ENCODE data around the gene SETX.

SETX gene

DNA sequence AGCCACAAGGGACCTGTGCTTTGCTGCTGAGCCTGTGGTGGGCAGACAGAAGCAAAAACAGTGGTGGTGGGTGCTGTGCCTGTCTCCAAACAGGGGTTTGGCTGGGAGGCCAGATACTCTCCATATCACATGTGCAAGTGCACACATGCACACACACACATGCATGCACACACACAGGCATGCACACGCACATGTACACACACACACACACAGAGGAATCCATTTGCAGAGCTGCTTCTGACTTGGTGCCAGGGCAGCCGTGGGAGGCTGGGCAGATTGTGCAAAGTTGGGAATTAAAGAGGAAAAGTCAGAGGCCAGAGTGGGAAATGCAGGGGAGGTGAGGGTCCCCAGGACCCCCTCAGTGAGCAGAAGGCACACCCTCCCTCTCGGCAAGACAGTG lies 121.6 kb downstream of the SETX start:
- H3K27me3 ChIP-seq (ENCODE audit: insufficient read depth, low read length), result peaks cover 3% of the 10 kb centered on the region; the same call in 1 of the 2 replicates
- no peak overlapping the region for H3K9ac ChIP-seq (ENCODE audit: low read length)
- no peaks in the 10 kb centered on the region for H3K9me2 ChIP-seq (ENCODE audit: low read depth, low read length)
- TF ChIP-seq EZH2 (IDR thresholded peaks at IDR 0.05; ENCODE audit: borderline replicate concordance, low read length), result no peak
- H3K79me2 ChIP-seq (ENCODE audit: insufficient read depth, low read length), result no peaks in the 10 kb centered on the region
- H3K4me2 ChIP-seq (ENCODE audit: low read length), result no peak overlapping the region
- H3K27ac ChIP-seq (ENCODE audit: low read depth, low read length, poor library complexity, severe bottlenecking), result no peak overlapping the region
- H2AFZ ChIP-seq (ENCODE audit: low read length), result no peak overlapping the region
- H3F3A ChIP-seq (ENCODE audit: insufficient read depth, low read length), result no peaks in the 10 kb centered on the region
- no peak overlapping the region for H3K4me3 ChIP-seq (ENCODE audit: low read depth, low read length, poor library complexity, severe bottlenecking)
- H3K9me3 ChIP-seq (ENCODE audit: low read length), result no peaks in the 10 kb centered on the region
- no peaks in the 10 kb centered on the region for H3K4me1 ChIP-seq (ENCODE audit: insufficient read depth, low read length, severe bottlenecking)
- H3K36me3 ChIP-seq (ENCODE audit: insufficient read depth, low read length), result no peaks in the 10 kb centered on the region
- H4K20me1 ChIP-seq (ENCODE audit: insufficient read depth, low read length), result no peaks in the 10 kb centered on the region

DNA sequence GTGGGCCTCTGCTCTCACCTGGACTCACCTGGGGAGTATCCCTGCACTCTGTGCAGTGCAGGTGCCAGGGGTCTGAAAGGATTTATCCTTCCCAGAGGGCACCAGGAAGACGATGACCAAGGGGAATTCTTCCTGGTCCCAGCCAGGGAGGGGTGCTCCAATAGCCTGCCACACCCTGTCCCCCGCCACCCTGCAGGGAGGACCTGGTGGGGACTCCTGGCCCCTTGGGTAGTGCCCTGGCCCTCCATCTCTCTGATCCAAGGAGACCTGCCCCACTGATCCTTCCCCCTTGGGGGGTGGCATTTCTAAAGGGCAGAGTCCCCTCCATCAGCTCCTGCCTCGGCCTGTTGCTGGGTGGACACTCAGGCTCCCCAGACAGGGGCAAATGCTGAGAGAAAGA lies 122.3 kb downstream of the SETX start:
- Histone ChIP-seq H4K20me1 (ENCODE audit: insufficient read depth, low read length) (no peaks in the 10 kb centered on the region), H3K9me2 (ENCODE audit: low read depth, low read length) (no peaks in the 10 kb centered on the region), H3K4me3 (ENCODE audit: low read depth, low read length, poor library complexity, severe bottlenecking) (no peak overlapping the region), H3F3A (ENCODE audit: insufficient read depth, low read length) (no peaks in the 10 kb centered on the region), H3K4me2 (ENCODE audit: low read length) (no peak overlapping the region), H3K4me1 (ENCODE audit: insufficient read depth, low read length, severe bottlenecking) (no peaks in the 10 kb centered on the region), H3K36me3 (ENCODE audit: insufficient read depth, low read length) (no peaks in the 10 kb centered on the region), H3K79me2 (ENCODE audit: insufficient read depth, low read length) (no peaks in the 10 kb centered on the region), H2AFZ (ENCODE audit: low read length) (no peak overlapping the region), H3K27ac (ENCODE audit: low read depth, low read length, poor library complexity, severe bottlenecking) (no peak overlapping the region), H3K9ac (ENCODE audit: low read length) (no peak overlapping the region), H3K27me3 (ENCODE audit: insufficient read depth, low read length) (peaks cover 3% of the 10 kb centered on the region; the same call in 1 of the 2 replicates), H3K9me3 (ENCODE audit: low read length) (no peaks in the 10 kb centered on the region)
- no peak for TF ChIP-seq EZH2 (IDR thresholded peaks at IDR 0.05; ENCODE audit: borderline replicate concordance, low read length)
- TF ChIP-seq, protein P1, sequence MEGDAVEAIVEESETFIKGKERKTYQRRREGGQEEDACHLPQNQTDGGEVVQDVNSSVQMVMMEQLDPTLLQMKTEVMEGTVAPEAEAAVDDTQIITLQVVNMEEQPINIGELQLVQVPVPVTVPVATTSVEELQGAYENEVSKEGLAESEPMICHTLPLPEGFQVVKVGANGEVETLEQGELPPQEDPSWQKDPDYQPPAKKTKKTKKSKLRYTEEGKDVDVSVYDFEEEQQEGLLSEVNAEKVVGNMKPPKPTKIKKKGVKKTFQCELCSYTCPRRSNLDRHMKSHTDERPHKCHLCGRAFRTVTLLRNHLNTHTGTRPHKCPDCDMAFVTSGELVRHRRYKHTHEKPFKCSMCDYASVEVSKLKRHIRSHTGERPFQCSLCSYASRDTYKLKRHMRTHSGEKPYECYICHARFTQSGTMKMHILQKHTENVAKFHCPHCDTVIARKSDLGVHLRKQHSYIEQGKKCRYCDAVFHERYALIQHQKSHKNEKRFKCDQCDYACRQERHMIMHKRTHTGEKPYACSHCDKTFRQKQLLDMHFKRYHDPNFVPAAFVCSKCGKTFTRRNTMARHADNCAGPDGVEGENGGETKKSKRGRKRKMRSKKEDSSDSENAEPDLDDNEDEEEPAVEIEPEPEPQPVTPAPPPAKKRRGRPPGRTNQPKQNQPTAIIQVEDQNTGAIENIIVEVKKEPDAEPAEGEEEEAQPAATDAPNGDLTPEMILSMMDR (IDR thresholded peaks at IDR 0.05; ENCODE audit: low read length), result no peak

DNA sequence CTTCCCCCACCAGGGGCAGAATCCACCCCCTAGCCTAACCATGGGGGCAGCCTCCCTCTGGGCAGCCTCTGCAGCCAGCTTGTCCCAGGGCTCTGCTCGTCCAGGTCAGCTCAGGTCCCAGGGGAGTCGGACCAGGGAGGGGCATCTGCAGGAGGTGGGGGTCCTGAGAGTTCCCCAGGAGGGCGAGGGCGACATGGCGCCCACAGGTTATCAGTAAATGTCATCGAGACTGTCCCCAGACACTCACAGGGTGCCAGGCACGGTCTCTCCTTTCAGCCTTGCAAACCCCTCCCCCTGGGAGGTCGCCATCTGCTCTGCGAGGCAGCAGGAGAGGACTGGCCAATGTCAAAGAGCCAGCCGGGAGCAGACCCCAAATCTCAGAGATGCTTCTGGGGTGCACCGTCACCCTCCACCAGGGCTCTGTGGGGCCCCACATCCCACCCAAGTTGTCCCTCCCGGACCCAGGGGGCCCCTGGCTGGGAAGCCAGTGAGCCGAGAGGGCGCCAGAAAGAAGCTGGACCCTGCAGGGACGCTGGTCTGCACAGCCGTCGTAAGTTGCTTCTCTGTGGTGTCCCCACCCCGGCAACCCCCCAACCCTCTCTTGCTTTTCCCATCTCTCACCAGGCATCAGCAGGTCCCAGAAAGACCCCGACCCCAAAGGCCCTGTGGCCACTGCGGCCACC lies 123.6 kb downstream of the SETX start:
- Histone ChIP-seq H3K9ac (ENCODE audit: low read length) (no peak overlapping the region), H2AFZ (ENCODE audit: low read length) (no peak overlapping the region), H3K27ac (ENCODE audit: low read depth, low read length, poor library complexity, severe bottlenecking) (no peak overlapping the region), H3K4me2 (ENCODE audit: low read length) (no peak overlapping the region), H3K79me2 (ENCODE audit: insufficient read depth, low read length) (no peaks in the 10 kb centered on the region), H3K4me3 (ENCODE audit: low read depth, low read length, poor library complexity, severe bottlenecking) (no peak overlapping the region), H3K27me3 (ENCODE audit: insufficient read depth, low read length) (peaks cover 3% of the 10 kb centered on the region; the same call in 1 of the 2 replicates), H3F3A (ENCODE audit: insufficient read depth, low read length) (no peaks in the 10 kb centered on the region), H4K20me1 (ENCODE audit: insufficient read depth, low read length) (no peaks in the 10 kb centered on the region), H3K9me3 (ENCODE audit: low read length) (no peaks in the 10 kb centered on the region), H3K9me2 (ENCODE audit: low read depth, low read length) (no peaks in the 10 kb centered on the region), H3K36me3 (ENCODE audit: insufficient read depth, low read length) (no peaks in the 10 kb centered on the region), H3K4me1 (ENCODE audit: insufficient read depth, low read length, severe bottlenecking) (no peaks in the 10 kb centered on the region)
- TF ChIP-seq, protein P1 (IDR thresholded peaks at IDR 0.05; ENCODE audit: low read length), result no peak
- no peak for TF ChIP-seq EZH2 (IDR thresholded peaks at IDR 0.05; ENCODE audit: borderline replicate concordance, low read length)

DNA sequence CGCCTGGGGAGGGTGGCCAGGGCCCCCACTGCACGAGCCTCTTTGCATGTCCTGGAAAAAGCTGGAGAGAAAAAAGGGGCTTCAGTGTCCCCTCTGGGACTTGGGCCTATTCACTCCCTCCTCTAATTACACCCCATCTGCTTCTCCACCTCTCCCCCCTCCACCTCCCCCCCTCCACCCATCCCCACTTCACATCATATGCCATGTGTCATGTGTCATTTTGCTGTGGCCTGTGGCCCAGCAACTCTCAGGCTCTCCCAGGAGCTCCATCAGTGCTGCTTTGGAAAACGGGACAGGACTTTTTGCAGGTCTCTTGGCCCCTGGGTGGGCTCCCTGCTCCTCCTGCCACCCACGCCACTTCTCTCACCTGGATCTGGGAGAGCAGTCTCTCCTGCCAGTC lies 124.2 kb downstream of the SETX start:
- TF ChIP-seq, protein P1 (IDR thresholded peaks at IDR 0.05; ENCODE audit: low read length), result no peak
- no peak for TF ChIP-seq EZH2 (IDR thresholded peaks at IDR 0.05; ENCODE audit: borderline replicate concordance, low read length)
- no peaks in the 10 kb centered on the region for H3K79me2 ChIP-seq (ENCODE audit: insufficient read depth, low read length)
- H3K4me1 ChIP-seq (ENCODE audit: insufficient read depth, low read length, severe bottlenecking), result no peaks in the 10 kb centered on the region
- H4K20me1 ChIP-seq (ENCODE audit: insufficient read depth, low read length), result no peaks in the 10 kb centered on the region
- no peak overlapping the region for H2AFZ ChIP-seq (ENCODE audit: low read length)
- H3K4me2 ChIP-seq (ENCODE audit: low read length), result no peak overlapping the region
- H3K4me3 ChIP-seq (ENCODE audit: low read depth, low read length, poor library complexity, severe bottlenecking), result no peak overlapping the region
- H3F3A ChIP-seq (ENCODE audit: insufficient read depth, low read length), result no peaks in the 10 kb centered on the region
- no peaks in the 10 kb centered on the region for H3K9me2 ChIP-seq (ENCODE audit: low read depth, low read length)
- H3K9me3 ChIP-seq (ENCODE audit: low read length), result no peaks in the 10 kb centered on the region
- no peak overlapping the region for H3K9ac ChIP-seq (ENCODE audit: low read length)
- H3K36me3 ChIP-seq (ENCODE audit: insufficient read depth, low read length), result no peaks in the 10 kb centered on the region
- H3K27me3 ChIP-seq (ENCODE audit: insufficient read depth, low read length), result peaks cover 3% of the 10 kb centered on the region; the same call in 1 of the 2 replicates
- no peak overlapping the region for H3K27ac ChIP-seq (ENCODE audit: low read depth, low read length, poor library complexity, severe bottlenecking)
